HEK293 (cell line): ENCODE results near the gene PANK2.

Experiments
- CTCF ChIP-seq: fragments of 450-650 bp; formaldehyde crosslinking; IDR thresholded peaks from 2 replicates; pipeline ENCODE4 v1.5.1; 2016; ENCODE audit warnings: missing biosample characterization, missing genetic modification characterization
- FEZF1 ChIP-seq: fragments of 450-650 bp; formaldehyde crosslinking; IDR thresholded peaks from 2 replicates; pipeline ENCODE4 v1.5.1; 2016; ENCODE audit warnings: missing biosample characterization, missing genetic modification characterization
- HOXC10 ChIP-seq: sonication (generic); formaldehyde crosslinking; IDR thresholded peaks from 2 replicates; pipeline ENCODE4 v1.8.1; 2023; ENCODE audit warnings: mild to moderate bottlenecking, missing genetic modification reagents
- REST ChIP-seq: fragments of 450-650 bp; formaldehyde crosslinking; IDR thresholded peaks from 2 replicates; pipeline ENCODE4 v1.5.1; 2016; ENCODE audit warnings: missing biosample characterization, missing genetic modification characterization
- ZBTB10 ChIP-seq: fragments of 450-650 bp; formaldehyde crosslinking; IDR thresholded peaks from 2 replicates; pipeline ENCODE4 v1.5.1; 2016; ENCODE audit warnings: missing biosample characterization, missing genetic modification characterization
- ZBTB26 ChIP-seq: fragments of 450-650 bp; formaldehyde crosslinking; optimal IDR thresholded peaks from 2 replicates; pipeline ENCODE3; 2016; ENCODE audit warnings: missing biosample characterization, mild to moderate bottlenecking, missing genetic modification characterization
- ZEB2 ChIP-seq: fragments of 450-650 bp; formaldehyde crosslinking; IDR thresholded peaks from 2 replicates; pipeline ENCODE4 v1.5.1; 2016; ENCODE audit warnings: missing biosample characterization, missing genetic modification characterization
- ZNF416 ChIP-seq: fragments of 450-650 bp; formaldehyde crosslinking; IDR thresholded peaks from 2 replicates; pipeline ENCODE4 v1.5.1; 2016; ENCODE audit warnings: missing biosample characterization, missing genetic modification characterization

- no peak for TF ChIP-seq FEZF1 (tag by site-specific recombination)
- TF ChIP-seq ZBTB10: no peak
- TF ChIP-seq ZNF416 (tag by site-specific recombination): no peak
- no peak for TF ChIP-seq CTCF (tag by site-specific recombination)
- TF ChIP-seq ZEB2 (tag by site-specific recombination): no peak
- no peak for TF ChIP-seq REST (tag by site-specific recombination)
- TF ChIP-seq HOXC10 (CRISPR knock-in tag): no peak
- no peak for TF ChIP-seq ZBTB26
These were observed 5.6 kb downstream of the PANK2 start for GRCh38 chr20:3894796-3895195.
